ENCODE results near the gene ACOT7.

Gene ACOT7

DNA sequence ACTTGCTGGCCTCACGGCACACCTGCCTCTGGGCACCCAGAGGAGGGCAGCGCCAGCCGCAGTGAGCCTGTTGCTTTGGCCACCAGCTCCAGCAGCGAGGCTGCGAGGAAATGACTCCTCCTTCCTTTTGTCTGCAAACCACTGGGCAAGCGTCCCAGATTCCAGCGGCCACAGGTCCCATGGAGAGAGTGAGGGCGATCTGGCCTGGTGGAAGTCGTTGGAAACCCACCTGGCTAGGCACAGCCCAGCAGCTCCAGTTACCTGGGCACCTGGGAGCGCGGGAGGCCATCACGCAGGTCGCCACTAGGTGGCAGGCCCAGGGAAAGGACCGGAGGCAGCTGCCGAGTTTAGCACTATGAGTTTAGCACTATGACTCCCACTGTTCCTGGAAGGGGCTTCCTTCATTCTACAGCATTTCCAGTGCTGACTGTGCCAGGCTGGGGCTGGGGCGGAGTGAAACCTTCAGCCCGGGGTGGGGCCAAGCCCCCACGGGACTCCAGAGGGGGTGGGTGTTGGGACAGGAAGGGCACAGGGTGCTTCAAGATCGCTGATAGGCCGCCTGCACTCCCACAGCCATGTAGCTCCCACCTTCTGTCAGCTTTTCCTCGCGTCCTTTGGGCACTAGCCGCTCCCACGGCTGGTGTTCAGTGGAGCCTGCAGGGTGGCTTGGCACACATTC lies 29.9 kb upstream of the ACOT7 start:
- H3K36me3 ChIP-seq (ENCODE audit: insufficient read depth, low read length): no peaks in the 10 kb centered on the region
- peak overlapping the region; percentile 57; the same call in 1 of the 2 replicates for H2AFZ ChIP-seq (ENCODE audit: low read length)
- H3K4me3 ChIP-seq (ENCODE audit: low read length, poor library complexity, severe bottlenecking): no peak overlapping the region
- no peaks in the 10 kb centered on the region for H4K20me1 ChIP-seq (ENCODE audit: insufficient read depth, low read length, poor library complexity, severe bottlenecking)
- H3K27me3 ChIP-seq (ENCODE audit: insufficient read depth, low read length, poor library complexity, severe bottlenecking): no peaks in the 10 kb centered on the region
- H3K4me2 ChIP-seq (ENCODE audit: low read depth, low read length, poor library complexity, severe bottlenecking): no peak overlapping the region
- TF ChIP-seq EZH2phosphoT487 (IDR thresholded peaks at IDR 0.05; ENCODE audit: borderline replicate concordance): no peak
- TF ChIP-seq, protein P1, sequence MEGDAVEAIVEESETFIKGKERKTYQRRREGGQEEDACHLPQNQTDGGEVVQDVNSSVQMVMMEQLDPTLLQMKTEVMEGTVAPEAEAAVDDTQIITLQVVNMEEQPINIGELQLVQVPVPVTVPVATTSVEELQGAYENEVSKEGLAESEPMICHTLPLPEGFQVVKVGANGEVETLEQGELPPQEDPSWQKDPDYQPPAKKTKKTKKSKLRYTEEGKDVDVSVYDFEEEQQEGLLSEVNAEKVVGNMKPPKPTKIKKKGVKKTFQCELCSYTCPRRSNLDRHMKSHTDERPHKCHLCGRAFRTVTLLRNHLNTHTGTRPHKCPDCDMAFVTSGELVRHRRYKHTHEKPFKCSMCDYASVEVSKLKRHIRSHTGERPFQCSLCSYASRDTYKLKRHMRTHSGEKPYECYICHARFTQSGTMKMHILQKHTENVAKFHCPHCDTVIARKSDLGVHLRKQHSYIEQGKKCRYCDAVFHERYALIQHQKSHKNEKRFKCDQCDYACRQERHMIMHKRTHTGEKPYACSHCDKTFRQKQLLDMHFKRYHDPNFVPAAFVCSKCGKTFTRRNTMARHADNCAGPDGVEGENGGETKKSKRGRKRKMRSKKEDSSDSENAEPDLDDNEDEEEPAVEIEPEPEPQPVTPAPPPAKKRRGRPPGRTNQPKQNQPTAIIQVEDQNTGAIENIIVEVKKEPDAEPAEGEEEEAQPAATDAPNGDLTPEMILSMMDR (conservative IDR thresholded peaks at IDR 0.05; ENCODE audit: low read length): peak; percentile 78
- no peaks in the 10 kb centered on the region for H3K9me2 ChIP-seq (replicated peaks; ENCODE audit: low read depth, low read length)
- H3F3A ChIP-seq (ENCODE audit: low read depth): no peaks in the 10 kb centered on the region
- no peak overlapping the region for H3K9ac ChIP-seq (ENCODE audit: low read depth, low read length, poor library complexity, severe bottlenecking)
- H3K79me2 ChIP-seq (ENCODE audit: insufficient read depth, low read length): no peaks in the 10 kb centered on the region
- H3K9me3 ChIP-seq (ENCODE audit: insufficient read depth, low read depth, low read length): no peaks in the 10 kb centered on the region
- no peaks in the 10 kb centered on the region for H3K4me1 ChIP-seq (ENCODE audit: insufficient read depth, low read length, poor library complexity, severe bottlenecking)

DNA sequence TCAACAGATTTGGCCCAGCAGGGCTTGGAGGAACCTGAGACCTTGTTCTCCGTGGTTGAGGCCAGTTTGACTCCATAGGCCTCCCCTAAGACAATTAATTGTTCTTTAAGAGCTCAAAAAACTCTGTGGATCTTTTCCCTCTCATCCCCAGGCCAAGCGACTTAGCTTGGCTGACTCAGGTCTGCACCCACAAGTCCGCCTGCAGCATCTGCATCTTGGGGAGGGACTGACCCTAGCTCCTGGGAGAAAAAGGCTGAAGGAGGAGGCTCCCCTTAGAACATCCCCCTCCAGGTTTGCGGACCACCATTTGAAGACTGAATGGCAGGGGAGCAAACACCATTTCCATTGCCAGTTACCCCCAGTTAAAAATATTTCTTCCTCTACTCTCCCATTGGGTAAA lies 27.7 kb upstream of the ACOT7 start:
- Histone ChIP-seq H3K79me2 (ENCODE audit: insufficient read depth, low read length) (no peaks in the 10 kb centered on the region), H3K9ac (ENCODE audit: low read depth, low read length, poor library complexity, severe bottlenecking) (no peak overlapping the region), H3K4me2 (ENCODE audit: low read depth, low read length, poor library complexity, severe bottlenecking) (no peak overlapping the region), H4K20me1 (ENCODE audit: insufficient read depth, low read length, poor library complexity, severe bottlenecking) (no peaks in the 10 kb centered on the region), H3K4me1 (ENCODE audit: insufficient read depth, low read length, poor library complexity, severe bottlenecking) (no peaks in the 10 kb centered on the region), H3K9me2 (replicated peaks; ENCODE audit: low read depth, low read length) (no peaks in the 10 kb centered on the region), H3K4me3 (ENCODE audit: low read length, poor library complexity, severe bottlenecking) (no peak overlapping the region), H3K36me3 (ENCODE audit: insufficient read depth, low read length) (no peaks in the 10 kb centered on the region), H2AFZ (ENCODE audit: low read length) (no peak overlapping the region), H3K27me3 (ENCODE audit: insufficient read depth, low read length, poor library complexity, severe bottlenecking) (no peaks in the 10 kb centered on the region), H3K9me3 (ENCODE audit: insufficient read depth, low read depth, low read length) (no peaks in the 10 kb centered on the region), H3F3A (ENCODE audit: low read depth) (no peaks in the 10 kb centered on the region)
- TF ChIP-seq, protein P1 (conservative IDR thresholded peaks at IDR 0.05; ENCODE audit: low read length): no peak
- TF ChIP-seq EZH2phosphoT487 (IDR thresholded peaks at IDR 0.05; ENCODE audit: borderline replicate concordance): no peak

DNA sequence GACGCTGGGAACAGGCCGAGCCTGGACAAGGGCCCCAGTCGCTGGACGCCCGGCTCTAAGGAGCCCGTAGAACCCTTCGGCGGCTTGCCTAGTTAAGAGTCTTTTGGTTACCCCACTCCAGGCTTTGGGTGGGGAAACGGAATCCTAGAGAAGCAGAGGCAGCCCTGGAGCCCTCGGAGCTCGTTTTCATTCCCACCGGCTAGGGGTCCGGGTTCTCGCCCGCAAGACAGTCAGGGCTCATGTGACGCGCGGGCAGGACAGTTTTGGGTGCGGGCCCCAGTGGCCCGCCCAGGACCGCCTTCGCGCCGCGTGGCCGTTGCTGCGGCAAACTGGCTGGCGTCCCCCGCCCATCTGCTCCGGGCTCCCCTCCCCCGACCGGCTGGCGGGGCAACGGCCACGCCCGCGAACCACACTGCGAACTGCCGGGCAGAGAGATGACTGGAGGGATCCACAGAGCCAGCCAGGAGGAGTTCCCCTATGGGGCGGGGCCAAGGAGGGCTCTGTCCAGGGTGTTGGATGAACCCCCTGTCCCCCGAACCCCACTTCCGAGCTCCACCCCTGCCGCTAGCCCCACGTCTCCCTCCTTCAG lies 27.0 kb upstream of the ACOT7 start:
- Histone ChIP-seq H3K36me3 (ENCODE audit: insufficient read depth, low read length) (no peaks in the 10 kb centered on the region), H3K9me3 (ENCODE audit: insufficient read depth, low read depth, low read length) (no peaks in the 10 kb centered on the region), H3K4me2 (ENCODE audit: low read depth, low read length, poor library complexity, severe bottlenecking) (no peak overlapping the region), H3F3A (ENCODE audit: low read depth) (no peaks in the 10 kb centered on the region), H3K27me3 (ENCODE audit: insufficient read depth, low read length, poor library complexity, severe bottlenecking) (no peaks in the 10 kb centered on the region), H3K9ac (ENCODE audit: low read depth, low read length, poor library complexity, severe bottlenecking) (no peak overlapping the region), H3K4me3 (ENCODE audit: low read length, poor library complexity, severe bottlenecking) (no peak overlapping the region), H3K79me2 (ENCODE audit: insufficient read depth, low read length) (no peaks in the 10 kb centered on the region), H2AFZ (ENCODE audit: low read length) (no peak overlapping the region), H4K20me1 (ENCODE audit: insufficient read depth, low read length, poor library complexity, severe bottlenecking) (no peaks in the 10 kb centered on the region), H3K4me1 (ENCODE audit: insufficient read depth, low read length, poor library complexity, severe bottlenecking) (no peaks in the 10 kb centered on the region), H3K9me2 (replicated peaks; ENCODE audit: low read depth, low read length) (no peaks in the 10 kb centered on the region)
- TF ChIP-seq, protein P1 (conservative IDR thresholded peaks at IDR 0.05; ENCODE audit: low read length): no peak
- TF ChIP-seq EZH2phosphoT487 (IDR thresholded peaks at IDR 0.05; ENCODE audit: borderline replicate concordance): no peak

Data from Loucy (cell line).